OCI-LY3 (cell line): ENCODE results near the gene ZNF747.

Experiments used
- H2AFZ ChIP-seq: fragments of 200-600, 300-600 bp; shearing (Covaris generic); 2 replicates; pipeline ENCODE4 v1.6.0; 2014; ENCODE audit warnings: antibody characterized with exemption, low read depth, low read length
- H3K27ac ChIP-seq: fragments of 200-600, 300-600 bp; sonication (generic); 2 replicates; pipeline ENCODE4 v1.5.1; 2014; ENCODE audit warnings: mild to moderate bottlenecking, low read length, moderate library complexity, mixed read lengths
- H3K27me3 ChIP-seq: fragments of 200-600, 300-600 bp; sonication (generic); 2 replicates; pipeline ENCODE4 v1.6.1; 2014; ENCODE audit warnings: low read depth, low read length, mixed read lengths
- H3K36me3 ChIP-seq: fragments of 200-600, 300-600 bp; sonication (generic); replicated peaks from 2 replicates; pipeline ENCODE3; 2014; ENCODE audit warnings: low read depth, low read length, mixed read lengths
- H3K4me1 ChIP-seq: fragments of 300-600, 200-600 bp; sonication (generic); 2 replicates; pipeline ENCODE4 v1.6.1; 2014; ENCODE audit warnings: low read length, mixed read lengths
- H3K4me2 ChIP-seq: fragments of 200-600, 300-600 bp; sonication (generic); 2 replicates; pipeline ENCODE4 v1.6.1; 2014; ENCODE audit warnings: low read length, mixed read lengths
- H3K4me3 ChIP-seq: fragments of 300-600, 200-600 bp; sonication (generic); 2 replicates; pipeline ENCODE4 v1.5.1; 2014; ENCODE audit warnings: antibody characterized with exemption, mild to moderate bottlenecking, low read length, moderate library complexity
- H3K79me2 ChIP-seq: fragments of 300-600, 200-600 bp; shearing (Covaris generic); 2 replicates; pipeline ENCODE4 v1.6.1; 2014; ENCODE audit warnings: mild to moderate bottlenecking, low read length, mixed read lengths
- H3K9ac ChIP-seq: fragments of 300-600, 200-600 bp; shearing (Covaris generic); 2 replicates; pipeline ENCODE4 v1.6.0; 2014; ENCODE audit warnings: mild to moderate bottlenecking, low read length, moderate library complexity
- H3K9me3 ChIP-seq: fragments of 200-600, 300-600 bp; shearing (Covaris generic); 2 replicates; pipeline ENCODE4 v1.6.1; 2014; ENCODE audit warnings: low read length, mixed read lengths; ENCODE audit not compliant: insufficient read depth
- H4K20me1 ChIP-seq: fragments of 200-600, 300-600 bp; sonication (generic); 2 replicates; pipeline ENCODE4 v1.6.1; 2016; ENCODE audit warnings: low read length, mixed read lengths; ENCODE audit not compliant: insufficient read depth
- CTCF ChIP-seq: fragments of 200-600, 300-600 bp; sonication (generic); IDR thresholded peaks from 2 replicates; pipeline ENCODE4 v1.5.1; 2014; ENCODE audit warnings: antibody characterized with exemption, low read length, low read depth
- EZH2phosphoT487 ChIP-seq: fragments of 200-600 bp; shearing (Covaris generic); IDR thresholded peaks from 2 replicates; pipeline ENCODE4 v1.6.1; 2018; ENCODE audit warnings: antibody characterized with exemption, mixed run types, low read depth

Gene ZNF747

DNA sequence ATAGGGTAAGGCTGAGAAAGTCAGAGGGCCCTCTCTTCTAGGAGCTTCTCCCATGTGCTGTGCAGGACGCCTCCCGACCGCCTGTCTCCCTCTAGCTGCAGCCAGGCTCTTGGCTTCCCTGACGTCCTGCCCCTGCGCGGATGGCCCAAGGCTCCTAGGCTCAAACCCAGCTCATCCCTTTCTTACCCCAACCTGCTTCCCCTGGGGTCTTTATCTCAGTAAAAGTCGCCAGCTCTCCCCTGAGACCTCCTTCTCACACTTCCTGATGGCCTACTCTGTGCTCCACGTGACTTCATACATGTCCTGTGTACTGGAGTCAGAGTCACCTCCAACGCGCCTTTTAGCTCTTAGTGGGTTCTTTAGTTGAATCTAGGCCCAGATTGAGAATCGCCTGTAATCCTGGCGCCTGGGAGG lies 1.1 kb upstream of the ZNF747 start:
- Histone ChIP-seq H3K4me2 (peak overlapping the region; percentile 94), H3K9ac (peak overlapping the region; percentile 96), H3K27ac (peak overlapping the region; percentile 76), H4K20me1 (no peaks in the 10 kb centered on the region), H3K9me3 (no peaks in the 10 kb centered on the region), H3K36me3 (peaks cover 4% of the 10 kb centered on the region), H3K4me1 (peaks cover 16% of the 10 kb centered on the region), H2AFZ (no peak overlapping the region; the same call in 1 of the 2 replicates), H3K79me2 (peaks cover 27% of the 10 kb centered on the region), H3K27me3 (no peaks in the 10 kb centered on the region), H3K4me3 (peak overlapping the region; percentile 92)
- TF ChIP-seq CTCF, result peak; percentile 55
- no peak for TF ChIP-seq EZH2phosphoT487

- peaks cover 4% of the 10 kb centered on the region for H3K36me3 ChIP-seq
- no peaks in the 10 kb centered on the region for H4K20me1 ChIP-seq
- H3K9ac ChIP-seq, result peak overlapping the region; percentile 96
- TF ChIP-seq CTCF (no peak), EZH2phosphoT487 (no peak)
- H3K9me3 ChIP-seq, result no peaks in the 10 kb centered on the region
- no peaks in the 10 kb centered on the region for H3K27me3 ChIP-seq
- H3K79me2 ChIP-seq, result peaks cover 27% of the 10 kb centered on the region
- peaks cover 16% of the 10 kb centered on the region for H3K4me1 ChIP-seq
- H3K4me2 ChIP-seq, result peak overlapping the region; percentile 94
- H3K4me3 ChIP-seq, result peak overlapping the region; percentile 92
- H2AFZ ChIP-seq, result peak overlapping the region; percentile 89
- H3K27ac ChIP-seq, result peak overlapping the region; percentile 76
Observed at GRCh38 chr16:30535106-30535776, 583 bp upstream of the ZNF747 start.

DNA sequence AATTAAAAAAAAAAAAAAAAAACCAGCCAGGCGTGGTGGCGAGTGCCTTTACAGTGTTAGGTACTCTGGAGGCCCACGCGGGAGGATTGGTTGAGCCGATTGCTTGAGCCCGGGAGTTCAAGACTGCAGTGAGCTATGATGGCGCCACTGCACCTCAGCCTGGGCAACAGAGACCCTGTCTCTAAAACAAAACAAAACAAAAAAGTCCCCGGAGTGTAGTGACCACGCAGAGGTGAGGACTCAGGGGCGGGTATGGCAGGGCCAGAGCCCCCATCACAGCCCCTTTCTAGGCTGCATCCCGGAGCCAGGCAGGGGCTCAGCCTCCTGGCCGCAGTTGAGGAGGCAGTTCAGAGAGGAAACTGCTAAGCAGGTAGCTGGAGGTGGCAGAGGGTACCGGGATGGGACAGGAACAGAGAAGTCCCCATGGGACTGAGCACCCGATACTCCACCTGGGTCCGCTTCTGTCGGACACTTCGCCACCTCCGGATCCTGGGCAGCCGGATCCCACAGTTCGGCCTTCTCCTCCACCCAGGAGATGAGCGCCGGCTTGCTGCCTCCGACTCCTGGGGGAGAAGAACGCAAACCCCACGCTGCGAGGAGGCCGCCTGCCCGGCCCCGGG lies 800 bp downstream of the ZNF747 start:
- peak overlapping the region; percentile 94 for H3K4me2 ChIP-seq
- peak overlapping the region; percentile 76 for H3K27ac ChIP-seq
- H3K27me3 ChIP-seq, result no peaks in the 10 kb centered on the region
- H3K4me1 ChIP-seq, result peaks cover 9% of the 10 kb centered on the region
- no peaks in the 10 kb centered on the region for H4K20me1 ChIP-seq
- H3K79me2 ChIP-seq, result peaks cover 27% of the 10 kb centered on the region
- H3K36me3 ChIP-seq, result peaks cover 4% of the 10 kb centered on the region
- peak overlapping the region; percentile 96 for H3K9ac ChIP-seq
- TF ChIP-seq CTCF (no peak), EZH2phosphoT487 (no peak)
- H2AFZ ChIP-seq, result peak overlapping the region; percentile 45; the same call in 1 of the 2 replicates
- peak overlapping the region; percentile 92 for H3K4me3 ChIP-seq
- H3K9me3 ChIP-seq, result no peaks in the 10 kb centered on the region

GRCh38 chr16:30533146-30533522 lies 1.5 kb downstream of the ZNF747 start:
- H3K4me2 ChIP-seq, result peak overlapping the region; percentile 94; the same call in 1 of the 2 replicates
- no peak overlapping the region for H3K9ac ChIP-seq
- H3K9me3 ChIP-seq, result no peaks in the 10 kb centered on the region
- no peaks in the 10 kb centered on the region for H4K20me1 ChIP-seq
- H3K4me3 ChIP-seq, result peak overlapping the region; percentile 92; the same call in 1 of the 2 replicates
- TF ChIP-seq EZH2phosphoT487, result no peak
- TF ChIP-seq CTCF, result no peak
- no peak overlapping the region for H2AFZ ChIP-seq
- H3K4me1 ChIP-seq, result peaks cover 16% of the 10 kb centered on the region
- H3K36me3 ChIP-seq, result peaks cover 4% of the 10 kb centered on the region
- H3K27me3 ChIP-seq, result no peaks in the 10 kb centered on the region
- H3K79me2 ChIP-seq, result peaks cover 27% of the 10 kb centered on the region
- no peak overlapping the region for H3K27ac ChIP-seq
